ENCODE measurements around the gene MAX.

DNA sequence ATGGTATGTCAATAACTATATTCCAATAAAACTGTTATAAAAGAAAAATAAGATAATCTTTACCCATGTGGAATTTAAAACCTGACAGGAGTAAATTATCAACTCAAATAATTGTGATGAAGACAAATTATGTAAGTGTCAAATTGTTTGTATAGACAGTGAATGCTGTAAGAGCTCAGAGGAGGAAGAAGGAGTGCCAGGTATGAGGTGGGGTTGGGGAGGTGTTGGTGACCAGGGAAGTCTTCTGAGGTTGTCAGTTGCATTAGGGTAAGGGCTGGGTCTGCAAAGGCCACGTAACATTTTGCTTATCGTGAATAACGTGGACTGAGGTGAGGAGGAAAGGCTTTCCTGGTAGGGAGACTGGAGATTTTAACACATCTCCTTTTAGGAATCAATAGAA is 2.5 kb upstream of the MAX start:
- TF ChIP-seq EZH2 (IDR thresholded peaks at IDR 0.05; ENCODE audit: low read length, missing control alignments) (no peak), CTCF (conservative IDR thresholded peaks at IDR 0.05 in 1 of 2, IDR thresholded peaks at IDR 0.05 in 1 of 2; ENCODE audit: low read depth in 1 of 2, low read length in 2 of 2) (no peak)

All from fibroblast of lung (primary cell).